T-helper 2 cell (primary cell): Measurements from ENCODE around the gene PAM16.
"Not testable (repeated sequence)": the region's sequence is repeated elsewhere in the genome, so short reads cannot be mapped to it uniquely, and the experiment has no call there.

Experiments
- DNase-seq, 5 experiments: peaks; one replicate each; pipeline versions ENCODE4 v3.0.0 to v3.0.0-alpha.2; 2012 to 2022

The PAM16 gene

DNA sequence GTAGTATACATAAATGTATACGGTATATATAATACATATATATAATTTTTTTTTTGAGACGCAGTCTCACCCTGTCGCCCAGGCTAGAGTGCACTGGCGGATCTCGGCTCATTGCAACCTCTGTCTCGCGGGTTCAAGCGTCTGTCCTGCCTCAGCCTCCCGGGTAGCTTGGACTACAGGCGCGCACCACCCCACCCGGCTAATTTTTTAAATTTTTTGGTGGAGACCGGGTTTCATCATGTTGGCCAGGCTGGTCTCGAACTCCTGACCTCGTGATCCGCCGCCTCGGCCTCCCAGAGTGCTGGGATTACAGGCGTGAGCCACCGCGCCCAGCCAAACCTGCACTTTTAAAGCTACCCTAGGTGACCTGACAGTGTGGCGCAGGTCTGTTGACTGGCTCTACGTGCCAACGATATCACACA lies 745 bp downstream of the PAM16 start:
- no peak for DNase-seq

DNA sequence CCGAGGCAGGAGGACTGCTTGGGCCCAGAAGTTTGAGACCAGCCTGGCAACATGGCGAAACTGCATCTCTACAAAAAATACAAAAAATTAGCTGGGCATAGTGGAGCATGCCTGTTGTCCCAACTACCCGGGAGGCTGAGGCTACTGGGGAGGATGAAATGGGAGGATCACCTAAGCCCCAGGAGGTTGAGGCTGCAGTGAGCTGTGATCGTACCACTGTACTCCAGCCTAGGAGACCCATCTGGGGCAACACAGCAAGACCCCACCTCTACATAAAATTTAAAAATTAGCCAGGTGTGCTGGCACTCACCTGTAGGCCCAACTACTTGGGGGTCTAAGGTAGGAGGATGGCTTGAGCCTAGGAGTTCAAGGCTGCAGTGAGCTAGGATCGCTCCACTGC lies 1.8 kb downstream of the PAM16 start:
- DNase-seq = no peak

DNA sequence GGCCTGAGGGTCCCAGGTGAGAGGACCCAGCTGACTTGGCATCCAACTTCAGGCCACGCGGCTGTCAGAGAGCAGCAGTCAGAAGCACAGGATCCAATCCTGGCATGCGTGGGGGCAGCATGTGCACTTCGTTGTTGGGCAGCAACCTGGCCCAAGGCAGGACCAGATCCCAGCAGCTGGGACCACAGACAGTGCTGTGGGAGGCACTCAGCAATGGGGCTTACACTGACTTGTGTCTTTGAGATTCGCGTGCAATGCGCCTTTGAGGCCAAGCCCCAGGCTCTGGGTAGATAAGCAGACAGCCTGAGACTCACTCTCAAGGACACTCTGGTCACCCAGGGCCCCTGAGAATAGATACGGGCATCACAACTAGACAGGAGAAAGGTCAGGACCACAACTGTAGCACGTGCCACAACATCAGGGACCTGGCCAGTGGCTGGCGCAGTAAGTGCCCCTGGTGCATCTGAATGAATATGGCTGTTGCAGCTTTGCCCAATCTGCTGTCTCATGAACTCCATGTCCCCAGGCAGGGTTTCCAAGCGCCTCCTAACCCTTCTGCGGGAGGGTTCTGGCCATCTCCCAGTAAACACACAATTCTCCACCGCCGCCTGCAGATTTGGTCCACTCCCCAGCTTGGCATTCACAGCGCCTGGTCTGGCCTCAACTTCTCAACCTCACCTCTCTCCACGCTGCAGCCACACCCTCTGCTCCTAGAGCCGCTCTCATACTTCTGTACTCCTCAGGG lies 3.2 kb downstream of the PAM16 start:
- no peak for DNase-seq

DNA sequence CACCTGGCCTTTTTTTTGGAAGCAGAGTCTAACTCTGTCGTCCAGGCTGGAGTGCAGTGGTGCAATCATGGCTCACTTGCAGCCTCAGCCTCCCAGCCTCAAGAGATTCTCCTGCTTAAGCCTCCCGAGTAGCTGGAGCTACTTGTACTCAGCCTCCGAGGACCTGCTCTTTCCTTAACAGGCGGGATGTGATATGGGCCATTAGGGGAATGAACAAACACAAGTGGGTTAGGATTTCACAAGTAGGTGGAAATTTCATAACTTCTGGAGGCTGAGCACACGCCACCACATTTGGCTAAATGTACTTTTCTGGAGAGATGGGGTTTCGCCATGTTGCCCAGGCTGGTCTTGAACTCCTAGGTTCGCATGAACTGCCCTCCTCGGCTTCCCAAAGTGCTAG lies 4.1 kb downstream of the PAM16 start:
- DNase-seq = no peak

DNA sequence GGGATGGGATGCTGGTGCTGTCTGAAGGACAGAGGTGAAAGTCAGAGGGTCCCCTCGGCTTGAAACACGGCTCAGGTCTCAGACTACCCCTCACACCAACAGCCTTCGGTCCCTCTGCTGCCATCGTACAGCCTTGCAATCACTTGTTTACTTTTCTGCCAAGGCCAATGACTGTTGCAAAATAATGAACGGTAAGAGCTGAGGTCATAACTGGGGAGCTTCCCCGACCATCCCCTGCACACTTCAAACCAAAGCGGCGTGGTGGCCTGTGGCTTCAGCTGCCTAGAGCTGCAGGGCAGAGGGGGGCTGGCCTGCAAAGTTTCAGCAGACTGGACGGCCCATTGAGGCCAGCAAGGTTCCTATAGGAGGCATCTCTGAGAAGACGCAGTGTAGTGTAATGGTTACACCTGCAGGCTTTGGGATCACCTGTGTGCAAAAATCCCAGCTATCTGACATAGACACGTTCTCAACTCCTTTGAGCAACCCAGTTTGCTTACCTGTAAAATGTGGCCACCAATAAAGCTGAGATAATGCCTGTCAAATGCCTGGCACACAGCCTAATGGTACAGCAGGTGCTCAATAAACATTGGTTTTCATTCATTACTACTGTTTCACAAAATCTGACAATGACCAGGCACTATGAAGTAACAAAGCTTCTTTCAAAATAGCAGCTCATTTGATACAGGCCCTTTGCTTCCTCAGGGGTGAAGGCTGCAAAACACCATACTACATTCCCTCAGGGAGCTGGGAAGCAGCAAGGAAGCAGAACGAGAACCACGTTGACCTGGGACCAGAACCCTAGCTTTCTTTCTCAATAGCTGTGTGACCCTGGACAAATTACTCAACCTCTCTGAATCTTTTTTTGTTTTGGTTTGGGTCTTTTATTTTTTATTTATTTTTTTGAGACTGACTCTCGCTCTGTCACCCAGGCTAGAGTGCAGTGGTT lies 5.0 kb downstream of the PAM16 start:
- DNase-seq = no peak

DNA sequence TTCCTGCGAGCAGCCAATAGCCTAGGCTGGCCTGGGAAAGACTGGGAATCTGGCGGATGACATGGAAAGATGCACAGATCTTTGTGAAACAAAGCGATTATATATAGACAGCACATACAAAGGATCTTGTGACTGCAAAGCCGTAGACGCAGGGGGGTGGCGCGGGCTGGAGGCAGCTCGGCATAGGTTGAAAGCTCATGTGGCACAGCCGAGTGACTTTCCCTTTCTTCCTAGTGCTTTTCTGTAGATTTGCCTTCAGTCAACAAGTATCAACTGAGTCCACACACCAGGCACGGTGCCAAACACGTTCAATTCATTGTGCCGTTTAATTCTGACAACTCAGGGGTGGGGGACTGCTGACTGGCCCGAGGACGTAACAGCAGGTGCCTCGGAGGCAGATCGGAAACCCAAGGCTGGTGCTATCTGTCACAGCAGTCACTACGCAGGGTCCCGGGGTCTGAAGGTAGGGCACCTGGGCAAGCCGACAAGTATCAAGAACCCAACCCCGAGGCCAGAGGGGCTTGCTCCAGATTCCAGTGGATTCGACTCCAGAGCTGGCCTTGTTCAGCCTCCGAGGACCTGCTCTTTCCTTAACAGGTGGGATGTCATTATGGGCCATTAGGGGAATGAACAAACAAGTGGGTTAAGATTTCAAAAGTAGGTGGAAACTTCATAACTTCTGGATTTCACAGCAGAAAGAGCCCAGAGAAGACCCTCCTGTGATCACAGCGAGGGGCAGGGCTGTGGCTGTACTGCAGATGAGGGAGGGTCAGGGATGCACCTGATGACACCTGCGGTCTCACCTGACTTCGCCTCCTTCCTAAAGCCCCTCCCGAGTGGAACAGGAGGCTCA lies 5.9 kb downstream of the PAM16 start:
- DNase-seq = no peak

DNA sequence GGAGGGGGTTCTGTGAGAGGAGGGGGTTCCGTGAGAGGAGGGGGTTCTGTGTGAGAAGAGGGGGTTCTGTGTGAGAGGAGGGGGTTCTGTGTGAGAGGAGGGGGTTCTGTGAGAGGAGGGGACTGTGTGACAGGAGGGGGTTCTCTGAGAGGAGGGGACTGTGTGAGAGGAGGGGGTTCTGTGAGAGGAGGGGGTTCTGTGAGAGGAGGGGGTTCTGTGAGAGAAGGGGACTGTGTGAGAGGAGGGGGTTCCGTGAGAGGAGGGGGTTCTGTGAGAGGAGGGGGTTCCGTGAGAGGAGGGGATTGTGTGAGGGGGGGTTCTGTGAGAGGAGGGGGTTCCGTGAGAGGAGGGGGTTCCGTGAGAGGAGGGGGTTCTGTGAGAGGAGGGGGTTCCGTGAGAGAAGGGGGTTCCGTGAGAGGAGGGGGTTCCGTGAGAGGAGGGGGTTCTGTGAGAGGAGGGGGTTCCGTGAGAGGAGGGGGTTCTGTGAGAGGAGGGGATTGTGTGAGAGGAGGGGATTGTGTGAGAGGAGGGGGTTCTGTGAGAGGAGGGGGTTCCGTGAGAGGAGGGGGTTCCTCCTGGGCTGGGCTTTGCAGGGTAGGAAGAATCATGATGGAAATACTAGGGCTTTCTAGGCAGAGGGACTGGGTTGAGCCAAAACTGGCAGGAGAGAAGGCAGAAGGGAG lies 6.7 kb downstream of the PAM16 start:
- not testable (repeated sequence) for DNase-seq

DNA sequence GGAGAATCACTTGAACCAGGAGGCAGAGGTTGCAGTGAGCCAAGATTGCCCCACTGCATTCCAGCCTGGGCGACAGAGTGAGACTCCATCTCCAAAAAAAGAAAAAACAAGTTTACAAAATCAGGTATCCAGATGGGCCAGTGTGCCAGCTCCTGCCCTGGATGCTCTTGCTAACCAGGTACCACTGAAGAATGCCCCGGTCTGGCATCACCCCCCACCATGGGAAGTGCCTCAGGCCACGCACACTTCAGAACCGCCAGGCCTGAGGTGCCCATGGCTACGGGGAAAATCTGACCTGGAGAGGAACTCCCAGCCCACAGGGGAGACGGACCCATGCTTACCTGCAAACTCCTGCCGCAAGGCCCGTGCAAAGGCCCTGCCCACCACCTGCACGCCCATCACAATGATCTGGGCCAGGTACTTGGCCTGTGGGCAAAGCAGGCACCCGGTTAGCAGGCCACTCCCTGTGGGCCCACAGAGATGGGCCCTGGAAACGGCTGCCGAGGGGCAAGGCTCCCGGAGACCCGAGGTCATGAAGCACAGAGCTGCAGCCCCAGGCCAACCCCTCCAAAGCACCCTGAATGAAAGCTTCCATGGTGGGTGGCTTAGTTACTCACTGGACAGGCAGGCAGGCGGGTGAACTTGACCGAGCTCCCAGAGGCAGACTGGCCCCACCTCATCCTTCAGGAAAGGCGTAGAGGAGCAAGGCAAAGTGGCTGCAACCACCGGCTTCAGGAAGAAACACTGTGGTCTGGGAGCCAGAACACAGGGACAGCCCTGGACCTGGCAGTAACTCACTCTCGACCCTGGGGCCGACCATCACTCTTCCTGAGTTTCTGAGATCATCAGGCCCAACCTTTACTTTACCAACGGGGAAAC lies 8.0 kb downstream of the PAM16 start:
- DNase-seq = no peak

DNA sequence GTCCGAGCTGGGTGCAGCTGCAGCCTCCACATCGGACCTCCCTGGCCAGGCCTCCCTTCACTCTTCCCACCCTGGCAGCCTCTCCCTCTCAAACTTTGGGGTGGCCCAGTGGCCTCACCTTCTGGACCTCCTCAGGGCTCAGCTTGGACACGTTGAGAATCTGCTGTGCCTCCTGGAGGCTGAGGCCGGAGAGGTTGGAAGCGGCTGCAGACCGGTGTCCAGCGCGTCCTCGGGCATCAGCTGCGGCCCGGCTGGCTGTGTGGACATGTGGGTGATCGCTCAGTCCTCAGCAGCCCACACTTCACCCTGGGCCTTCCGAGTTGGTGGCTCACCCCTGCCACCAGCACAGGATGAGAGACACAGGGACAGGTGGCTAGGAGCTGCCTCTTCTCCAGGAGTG lies 9.9 kb downstream of the PAM16 start:
- no peak for DNase-seq

DNA sequence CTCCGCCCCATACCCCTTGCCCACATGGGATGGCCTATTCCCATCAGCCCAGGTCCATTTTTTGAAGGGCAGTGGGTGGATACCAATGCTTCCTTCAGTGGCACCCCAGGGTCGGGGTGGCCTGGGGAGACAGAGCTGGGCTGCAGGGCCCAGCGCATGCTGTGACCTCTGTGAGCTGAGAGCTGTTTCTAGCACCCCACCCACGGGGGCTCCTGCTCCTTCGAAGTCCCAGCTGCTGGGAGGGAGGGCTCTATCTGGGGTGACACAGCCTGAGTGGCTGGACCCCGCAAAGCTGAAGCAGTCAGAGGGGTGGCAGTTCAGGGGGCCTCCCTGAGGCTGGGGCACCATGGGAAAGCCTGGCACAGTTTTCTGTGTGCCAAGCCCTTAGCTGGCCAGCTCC lies 10.7 kb downstream of the PAM16 start:
- no peak for DNase-seq

DNA sequence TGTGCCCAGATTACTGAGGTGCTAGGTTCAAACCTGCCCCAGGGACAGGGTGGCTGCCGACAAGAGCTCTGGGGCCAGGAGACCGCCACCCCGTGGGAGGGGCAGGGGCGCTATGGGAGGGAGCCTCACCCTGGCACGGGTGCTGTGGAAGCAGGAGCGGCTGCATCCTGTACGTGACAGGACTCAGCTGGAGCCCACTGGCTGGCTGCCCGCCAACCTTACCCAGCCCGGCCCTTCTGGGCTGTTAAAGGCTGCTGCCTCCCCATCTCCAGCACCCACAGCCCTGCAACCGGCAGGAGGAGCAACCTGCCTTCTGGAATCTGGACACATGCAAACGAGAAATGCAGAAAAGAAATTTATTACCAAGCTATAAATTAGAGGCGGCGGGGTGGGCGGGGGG lies 11.2 kb downstream of the PAM16 start:
- DNase-seq = no peak

DNA sequence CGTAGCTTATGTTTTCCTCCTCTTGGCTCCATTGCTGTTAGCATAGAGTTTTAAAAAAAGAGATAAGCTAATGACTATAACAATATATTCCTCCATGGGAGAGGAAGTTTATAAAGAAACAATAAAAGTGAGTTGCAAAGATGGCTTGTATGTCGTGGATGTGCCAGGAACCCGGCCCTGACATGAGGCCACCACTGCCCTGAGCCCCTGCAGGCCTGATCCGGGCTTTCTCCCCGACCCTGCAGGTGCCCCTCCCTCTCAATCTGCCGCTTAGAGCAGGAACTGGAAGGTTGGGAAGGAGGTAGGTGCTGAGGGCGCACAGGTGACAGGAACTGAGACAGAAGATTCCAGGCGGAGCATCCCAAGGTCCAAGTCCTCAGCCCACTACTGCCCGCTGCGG lies 11.7 kb downstream of the PAM16 start:
- DNase-seq = no peak

DNA sequence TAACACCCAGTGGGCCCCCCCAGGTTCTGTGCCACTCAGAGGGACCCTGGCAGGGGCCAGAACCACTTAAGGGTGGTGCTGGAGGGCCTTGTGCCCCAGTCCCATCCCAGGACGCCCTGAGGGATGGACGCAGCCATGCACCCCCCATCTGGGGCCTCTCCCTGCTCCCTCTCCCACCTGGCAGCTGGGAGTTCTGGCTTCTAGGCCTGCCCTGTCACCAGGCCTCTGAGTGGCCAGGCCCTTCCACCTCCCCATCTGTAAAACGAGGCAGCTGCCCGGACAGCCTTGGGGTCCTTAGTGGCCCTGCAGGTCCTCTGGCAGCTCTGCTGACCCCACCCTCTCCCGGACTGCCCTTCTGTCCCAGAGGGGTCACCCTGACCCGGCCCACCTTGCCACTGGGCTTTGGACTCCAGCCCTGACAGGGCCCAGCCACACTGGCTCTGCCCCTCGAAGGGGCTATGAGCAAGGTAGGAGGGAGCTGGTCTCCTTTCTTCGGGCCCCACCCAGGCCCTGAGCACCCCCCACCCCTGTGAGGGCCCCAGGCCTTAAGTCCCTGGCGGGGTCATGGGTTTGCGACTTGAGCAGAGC lies 12.3 kb downstream of the PAM16 start:
- DNase-seq = no peak

DNA sequence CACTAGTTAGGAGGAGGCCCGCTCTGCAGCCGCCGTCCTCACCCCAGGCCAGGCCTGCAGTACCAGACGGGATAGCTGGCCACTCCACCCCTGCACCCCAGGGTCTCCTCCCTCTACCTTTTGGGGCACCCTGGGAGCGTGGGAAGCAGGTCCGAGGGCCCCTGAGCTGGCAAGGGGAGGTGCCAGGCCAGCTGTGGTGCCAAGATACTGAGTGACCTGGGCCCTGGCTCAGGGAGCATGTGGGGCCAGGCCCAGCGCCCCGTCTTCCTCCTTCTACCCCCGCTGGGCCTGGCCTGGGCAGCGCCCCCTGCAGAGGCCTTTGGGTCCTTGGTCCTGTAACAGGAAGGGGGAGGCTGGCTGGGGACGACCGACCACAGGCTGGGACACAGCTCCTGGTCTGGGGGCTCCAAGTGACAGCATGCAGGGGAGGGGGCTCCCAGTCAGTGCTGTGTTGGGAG lies 13.0 kb downstream of the PAM16 start:
- no peak for DNase-seq

DNA sequence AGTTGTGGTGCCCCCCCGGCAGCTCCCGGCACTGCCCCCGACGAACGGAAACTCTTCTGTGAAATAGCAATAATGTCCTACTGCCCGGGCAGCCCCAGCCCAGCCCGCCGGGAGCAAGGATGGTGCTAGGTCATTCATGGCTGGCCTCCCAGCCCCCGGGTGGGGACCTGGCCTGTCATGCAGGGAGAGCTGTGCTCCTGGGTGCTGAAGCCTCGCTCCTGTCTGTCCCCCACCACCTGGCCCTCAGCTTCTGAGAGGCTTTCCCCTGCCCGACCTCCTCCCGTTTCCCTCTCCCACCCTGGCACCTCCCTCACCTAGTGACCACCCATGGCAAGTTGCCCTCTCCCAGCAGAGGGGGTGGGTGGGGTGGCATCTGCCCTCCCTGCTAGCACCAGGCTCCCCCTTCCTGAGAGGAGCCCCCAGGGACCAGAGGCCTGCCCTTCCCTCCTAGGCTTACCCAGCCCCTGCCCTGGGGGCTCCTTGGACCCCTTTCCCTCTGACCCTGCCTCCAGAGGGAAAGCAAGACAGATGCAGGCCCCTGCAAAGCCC lies 13.5 kb downstream of the PAM16 start:
- DNase-seq = no peak

DNA sequence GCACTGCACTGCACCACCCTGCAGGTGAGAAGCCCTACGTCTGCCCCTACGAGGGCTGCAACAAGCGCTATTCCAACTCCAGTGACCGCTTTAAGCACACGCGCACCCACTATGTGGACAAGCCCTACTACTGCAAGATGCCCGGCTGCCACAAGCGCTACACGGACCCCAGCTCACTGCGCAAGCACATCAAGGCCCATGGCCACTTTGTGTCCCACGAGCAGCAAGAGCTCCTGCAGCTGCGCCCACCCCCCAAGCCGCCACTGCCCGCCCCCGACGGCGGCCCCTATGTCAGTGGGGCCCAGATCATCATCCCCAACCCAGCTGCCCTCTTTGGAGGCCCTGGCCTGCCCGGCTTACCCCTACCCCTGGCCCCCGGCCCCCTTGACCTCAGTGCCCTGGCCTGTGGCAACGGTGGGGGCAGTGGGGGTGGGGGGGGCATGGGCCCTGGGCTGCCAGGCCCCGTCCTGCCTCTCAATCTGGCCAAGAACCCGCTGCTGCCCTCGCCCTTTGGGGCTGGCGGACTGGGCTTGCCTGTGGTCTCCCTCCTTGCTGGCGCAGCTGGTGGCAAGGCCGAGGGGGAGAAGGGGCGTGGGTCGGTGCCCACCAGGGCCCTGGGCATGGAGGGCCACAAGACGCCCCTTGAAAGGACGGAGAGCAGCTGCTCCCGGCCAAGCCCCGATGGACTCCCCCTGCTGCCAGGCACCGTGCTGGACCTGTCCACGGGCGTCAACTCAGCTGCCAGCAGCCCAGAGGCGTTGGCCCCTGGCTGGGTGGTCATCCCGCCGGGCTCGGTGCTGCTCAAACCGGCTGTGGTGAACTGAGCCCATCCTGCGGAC lies 14.2 kb downstream of the PAM16 start:
- DNase-seq = no peak

DNA sequence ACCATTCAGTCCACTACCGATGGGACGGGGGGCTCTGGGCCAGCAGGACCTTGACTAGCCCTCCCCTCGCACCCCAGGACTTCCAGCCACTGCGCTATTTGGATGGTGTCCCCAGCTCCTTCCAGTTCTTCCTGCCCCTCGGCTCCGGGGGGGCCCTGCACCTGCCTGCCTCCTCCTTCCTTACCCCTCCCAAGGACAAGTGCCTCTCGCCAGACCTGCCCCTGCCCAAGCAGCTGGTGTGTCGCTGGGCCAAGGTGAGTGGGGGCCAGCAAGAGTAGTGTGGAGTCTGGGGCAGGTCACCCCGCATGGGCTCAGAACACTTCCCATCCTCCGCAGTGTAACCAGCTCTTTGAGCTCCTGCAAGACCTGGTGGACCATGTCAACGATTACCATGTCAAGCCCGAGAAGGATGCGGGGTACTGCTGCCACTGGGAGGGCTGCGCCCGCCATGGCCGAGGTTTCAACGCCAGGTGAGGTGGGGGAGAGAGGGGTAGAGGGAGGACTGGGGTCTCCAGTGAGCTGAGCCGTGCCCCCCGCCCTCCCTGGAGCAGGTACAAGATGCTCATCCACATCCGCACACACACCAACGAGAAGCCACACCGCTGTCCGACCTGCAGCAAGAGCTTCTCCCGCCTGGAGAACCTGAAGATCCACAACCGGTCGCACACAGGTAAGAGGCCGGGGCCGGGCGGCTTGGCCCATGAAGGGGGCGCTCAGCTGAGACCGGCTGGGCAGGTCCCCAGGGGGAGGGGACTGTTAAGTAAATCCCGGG lies 16.2 kb downstream of the PAM16 start:
- no peak for DNase-seq

DNA sequence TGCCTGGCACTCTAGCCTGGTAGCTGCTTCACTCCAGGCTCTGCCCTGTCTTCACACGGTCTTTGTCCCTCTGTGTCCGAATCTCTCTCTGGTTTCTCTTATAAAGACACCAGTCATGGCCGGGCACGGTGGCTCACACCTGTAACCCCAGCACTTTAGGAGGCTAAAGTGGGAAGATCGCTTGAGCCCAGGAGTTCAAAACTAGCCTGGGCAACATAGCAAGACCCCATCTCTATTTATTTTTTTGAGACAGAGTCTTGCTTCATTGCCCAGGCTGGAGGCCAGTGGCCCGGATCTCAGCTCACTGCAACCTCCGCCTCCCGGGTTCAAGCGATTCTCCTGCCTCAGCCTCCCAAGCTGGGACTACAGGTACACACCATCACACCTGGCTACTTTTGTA lies 17.4 kb downstream of the PAM16 start:
- not testable (repeated sequence) for DNase-seq

DNA sequence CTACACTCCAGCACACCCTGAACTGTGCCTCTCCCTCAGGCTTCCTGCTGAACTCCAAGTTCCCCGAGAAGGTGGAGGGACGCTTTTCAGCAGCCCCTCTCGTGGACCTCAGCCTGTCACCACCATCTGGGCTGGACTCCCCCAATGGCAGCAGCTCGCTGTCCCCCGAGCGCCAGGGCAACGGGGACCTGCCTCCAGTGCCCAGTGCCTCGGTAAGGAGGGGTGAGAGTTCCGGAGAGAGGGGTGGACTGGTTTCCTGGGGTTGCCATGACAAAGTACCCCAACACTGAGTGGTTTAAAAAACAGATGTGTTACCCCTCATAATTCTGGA lies 17.8 kb downstream of the PAM16 start:
- DNase-seq = no peak
